GM12873 (cell line): ENCODE measurements around the gene APPBP2.

Source experiments
- CTCF ChIP-seq: IDR thresholded peaks from 2 replicates; pipeline ENCODE4 v1.5.1; 2012; ENCODE audit warnings: low read depth, mild to moderate bottlenecking, moderate library complexity, low read length, control low read depth; ENCODE audit not compliant: insufficient read depth; ENCODE audit errors: missing control alignments

APPBP2 gene

GRCh38 chr17:60528828-60529227, 2.8 kb upstream of the APPBP2 start:
- TF ChIP-seq CTCF, result no peak

GRCh38 chr17:60527701-60528100, 1.7 kb upstream of the APPBP2 start:
- TF ChIP-seq CTCF, result no peak

GRCh38 chr17:60526726-60527125, 684 bp upstream of the APPBP2 start:
- TF ChIP-seq CTCF, result no peak

GRCh38 chr17:60525328-60525684, 736 bp downstream of the APPBP2 start:
- TF ChIP-seq CTCF, result no peak

GRCh38 chr17:60524463-60525327, 1.3 kb downstream of the APPBP2 start:
- TF ChIP-seq CTCF, result no peak

GRCh38 chr17:60523822-60524221, 2.2 kb downstream of the APPBP2 start:
- TF ChIP-seq CTCF, result no peak

GRCh38 chr17:60522889-60523626, 3.0 kb downstream of the APPBP2 start:
- TF ChIP-seq CTCF, result no peak
